Tongue (tissue), 2 donors: ENCODE measurements around the gene TUFM. TPM values are rescaled to one million over a fixed set of nuclear protein-coding genes. Genes with fewer than 3 reads are reported as not detected.
"Not testable (repeated sequence)": the region's sequence is repeated elsewhere in the genome, so short reads cannot be mapped to it uniquely, and the experiment has no call there.

Source experiments
- DNase-seq: peaks from one replicate; pipeline ENCODE4 v3.0.0-alpha.2; 2015
- total RNA-seq: library from RNA; depleted of rRNA; stranded (reverse); fragments of >200 nt; gene quantifications from one replicate; pipeline ENCODE4 v1.2.3, GENCODE V29; 2014

Gene TUFM
- total RNA-seq, 1 donor from 2014 or later = 82.1 TPM

DNA sequence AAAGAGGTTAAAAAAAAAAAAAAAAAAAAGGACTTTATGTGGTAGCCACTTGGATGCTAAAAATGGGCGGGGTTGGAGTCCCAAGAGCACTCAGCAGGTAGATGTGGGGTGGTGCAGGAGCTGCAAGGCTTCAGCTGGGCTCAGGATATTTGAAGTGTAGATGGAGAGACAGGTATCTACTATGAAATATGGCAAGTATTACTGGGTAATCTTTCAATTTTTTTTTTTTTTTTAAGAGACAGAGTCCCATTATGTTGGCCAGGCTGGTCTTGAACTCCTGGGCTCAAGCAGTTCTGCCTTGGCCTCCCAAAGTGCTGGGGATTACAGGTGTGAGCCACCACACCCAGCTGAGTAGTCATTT is 7.6 kb downstream of the TUFM start:
- DNase-seq = no peak

DNA sequence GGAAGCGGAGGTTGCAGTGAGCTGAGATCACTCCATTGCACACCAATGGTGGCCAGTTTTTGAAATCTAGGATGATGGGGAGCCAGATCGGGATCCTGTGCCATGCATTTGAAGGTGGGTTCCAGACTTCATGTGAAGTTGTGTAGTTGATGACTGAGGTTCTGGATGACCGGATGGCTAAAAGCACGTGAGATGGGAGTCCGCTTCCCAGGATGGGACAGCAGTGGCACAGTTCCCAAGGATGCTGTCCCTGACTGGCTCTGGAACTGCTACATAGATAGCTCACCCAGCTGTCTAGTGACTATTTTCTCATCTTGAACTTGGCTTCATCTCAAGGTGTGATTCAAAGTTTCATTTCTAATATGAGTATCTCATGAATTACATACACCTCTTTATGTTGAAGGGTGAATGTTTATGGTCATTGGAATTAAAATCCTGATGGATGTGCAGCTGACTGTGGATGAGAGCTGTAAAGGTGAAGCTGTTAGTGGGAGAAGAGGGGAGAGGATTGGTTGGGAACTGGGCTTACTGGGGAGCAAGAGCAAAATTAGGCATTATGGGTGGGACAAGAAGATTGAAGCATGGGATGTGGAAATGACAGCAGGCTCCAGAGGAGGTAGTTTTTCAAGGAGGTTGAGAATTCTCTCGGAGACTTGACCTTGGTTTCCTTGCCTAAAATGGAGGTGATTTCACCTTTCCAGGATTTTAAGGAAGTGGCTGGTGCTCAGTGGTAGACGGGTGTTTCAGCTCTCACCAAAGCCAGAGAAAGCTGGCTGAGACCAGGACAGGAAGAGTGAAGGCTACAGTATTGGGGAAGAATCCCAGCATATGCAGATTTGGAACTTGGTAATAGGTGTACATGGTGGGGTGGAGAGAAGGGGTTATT is 8.2 kb downstream of the TUFM start:
- no peak for DNase-seq

DNA sequence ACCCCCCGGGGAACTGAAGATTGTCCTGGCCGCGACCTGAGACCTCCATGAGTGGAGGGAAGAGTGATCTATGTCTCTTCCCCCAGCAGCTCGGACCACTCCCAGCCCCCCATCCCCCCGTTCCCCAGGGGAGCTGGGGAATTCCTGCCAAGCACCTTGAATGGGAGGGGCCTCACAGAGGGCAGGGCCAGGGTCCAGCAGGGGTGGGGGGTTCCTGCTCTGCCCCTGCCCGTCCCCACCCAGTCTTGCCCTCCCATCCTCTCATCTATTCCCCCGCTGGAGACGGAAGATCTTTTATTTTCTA is 9.4 kb downstream of the TUFM start:
- no peak for DNase-seq

DNA sequence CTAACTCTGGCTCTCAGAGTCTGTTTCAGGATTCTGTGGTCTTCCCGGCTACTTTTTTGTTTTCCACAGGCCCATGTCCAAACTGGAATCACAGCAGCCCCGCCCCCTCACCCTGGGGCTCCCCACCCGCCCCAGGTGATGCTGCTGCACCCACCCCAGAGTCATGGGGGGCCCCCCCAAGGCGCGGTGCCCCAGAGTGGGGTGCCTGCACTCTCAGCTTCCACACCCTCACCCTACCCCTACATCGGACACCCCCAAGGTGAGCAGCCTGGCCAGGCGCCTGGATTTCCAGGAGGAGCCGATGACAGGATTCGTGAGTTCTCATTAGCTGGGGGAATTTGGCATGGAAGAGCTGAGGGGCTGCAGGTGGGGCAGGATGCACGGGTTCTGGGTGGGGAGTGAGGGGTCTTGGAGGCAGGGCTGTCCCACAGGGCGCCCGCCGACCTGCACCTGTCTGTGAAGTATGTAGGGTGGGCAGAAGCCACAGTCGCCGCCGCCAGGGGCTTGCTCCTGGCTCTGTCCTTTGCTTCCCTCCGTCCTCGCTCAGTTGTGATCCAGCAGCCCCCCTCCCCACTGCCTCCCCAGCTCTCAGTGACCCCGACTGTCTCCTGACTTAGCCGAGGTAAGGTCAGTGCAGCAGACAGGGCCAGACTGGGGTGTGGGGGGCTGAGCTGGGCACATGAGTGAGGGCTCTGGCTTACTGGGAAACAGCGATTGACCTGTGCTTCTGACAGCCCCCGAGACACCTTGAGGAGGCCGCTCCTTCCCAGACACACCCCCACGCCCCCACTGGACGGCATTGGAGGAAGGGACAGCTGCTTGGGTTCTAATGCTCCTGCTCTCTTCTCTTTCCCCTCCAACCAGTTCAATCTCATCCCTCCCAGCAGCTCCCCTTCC is 10.0 kb downstream of the TUFM start:
- no peak for DNase-seq

DNA sequence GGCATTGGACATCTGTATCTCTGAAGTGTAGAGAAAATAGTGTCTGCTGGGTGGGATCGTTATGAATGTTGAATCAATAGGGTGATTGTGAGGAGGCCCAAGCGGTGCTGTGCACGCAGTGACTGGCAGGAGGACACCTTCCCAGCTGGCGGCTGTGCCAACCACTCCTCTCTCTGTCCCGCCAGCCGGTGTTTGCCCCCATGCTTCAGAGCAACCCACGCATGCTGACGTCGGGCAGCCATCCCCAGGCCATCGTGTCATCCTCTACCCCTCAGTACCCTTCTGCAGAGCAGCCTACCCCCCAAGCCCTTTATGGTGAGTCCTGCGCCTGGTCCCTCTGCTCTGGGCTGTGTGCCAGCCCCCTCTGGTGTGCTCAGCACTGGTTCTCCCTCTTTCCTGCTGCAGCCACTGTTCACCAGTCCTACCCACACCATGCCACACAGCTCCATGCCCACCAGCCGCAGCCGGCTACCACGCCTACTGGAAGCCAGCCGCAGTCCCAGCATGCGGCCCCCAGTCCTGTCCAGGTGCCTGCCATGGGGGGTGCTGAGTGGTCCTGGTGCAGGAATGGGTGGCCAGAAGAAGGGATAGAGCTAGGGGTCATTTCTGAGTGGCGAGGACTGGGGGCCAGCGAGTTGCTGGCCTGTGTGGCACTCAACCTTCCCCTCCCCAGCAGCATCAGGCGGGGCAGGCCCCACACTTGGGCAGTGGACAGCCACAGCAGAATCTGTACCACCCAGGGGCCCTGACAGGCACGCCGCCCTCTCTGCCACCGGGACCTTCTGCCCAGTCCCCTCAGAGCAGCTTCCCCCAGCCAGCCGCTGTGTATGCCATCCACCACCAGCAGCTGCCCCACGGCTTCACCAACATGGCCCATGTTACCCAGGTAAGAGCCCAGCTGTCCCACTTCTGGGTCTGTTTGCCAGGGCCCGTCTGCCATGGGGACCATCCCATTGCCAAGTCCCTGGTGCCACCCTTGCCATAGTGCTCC is 11.0 kb downstream of the TUFM start:
- DNase-seq = no peak

DNA sequence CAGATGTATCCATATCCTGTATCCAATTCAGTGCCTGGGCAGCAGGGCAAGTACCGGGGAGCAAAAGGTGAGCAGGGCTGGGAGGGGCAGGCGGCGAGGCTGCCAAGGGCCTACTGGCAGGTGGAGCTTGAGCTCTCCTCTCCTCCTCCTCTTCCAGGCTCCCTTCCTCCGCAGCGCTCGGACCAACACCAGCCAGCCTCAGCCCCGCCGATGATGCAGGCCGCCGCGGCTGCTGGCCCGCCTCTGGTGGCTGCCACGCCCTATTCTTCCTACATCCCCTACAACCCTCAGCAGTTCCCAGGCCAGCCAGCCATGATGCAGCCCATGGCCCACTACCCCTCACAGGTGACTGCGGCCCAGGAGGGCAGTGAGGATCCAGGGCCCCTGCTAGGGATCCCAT is 11.8 kb downstream of the TUFM start:
- DNase-seq = no peak

DNA sequence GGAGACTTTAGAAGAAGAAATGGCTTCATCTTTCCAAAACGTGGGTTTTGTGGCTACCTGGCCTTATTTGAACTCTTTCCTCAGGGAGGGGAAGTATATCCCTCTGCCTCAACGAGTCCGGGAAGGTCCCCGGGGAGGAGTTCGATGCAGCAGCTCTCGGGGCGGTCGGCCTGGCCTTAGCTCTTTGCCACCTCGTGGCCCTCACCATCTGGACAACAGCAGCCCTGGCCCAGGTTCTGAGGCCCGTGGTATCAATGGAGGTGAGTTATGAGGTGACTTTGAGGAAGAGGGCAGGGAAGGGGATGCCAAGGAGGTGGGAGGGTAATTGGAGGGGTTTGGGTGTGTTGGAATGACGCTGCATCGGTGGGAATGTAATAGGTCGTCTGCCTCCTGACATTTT is 15.6 kb downstream of the TUFM start:
- no peak for DNase-seq

DNA sequence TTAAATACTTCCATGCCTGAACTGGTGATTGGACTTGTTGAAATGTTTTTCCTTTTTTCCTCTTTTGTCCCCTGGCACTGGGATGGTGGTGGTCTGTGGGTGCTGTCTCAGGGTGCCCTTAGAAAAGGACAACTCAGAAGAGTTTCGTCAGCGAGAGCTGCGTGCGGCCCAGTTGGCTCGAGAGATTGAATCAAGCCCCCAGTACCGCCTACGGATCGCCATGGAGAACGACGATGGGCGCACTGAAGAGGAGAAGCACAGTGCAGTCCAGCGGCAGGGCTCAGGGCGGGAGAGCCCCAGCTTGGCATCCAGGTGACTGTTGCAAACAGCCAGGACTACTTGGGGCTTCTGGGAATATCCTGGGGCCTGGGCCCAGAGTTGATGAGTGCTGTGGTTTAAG is 16.4 kb downstream of the TUFM start:
- DNase-seq = no peak

DNA sequence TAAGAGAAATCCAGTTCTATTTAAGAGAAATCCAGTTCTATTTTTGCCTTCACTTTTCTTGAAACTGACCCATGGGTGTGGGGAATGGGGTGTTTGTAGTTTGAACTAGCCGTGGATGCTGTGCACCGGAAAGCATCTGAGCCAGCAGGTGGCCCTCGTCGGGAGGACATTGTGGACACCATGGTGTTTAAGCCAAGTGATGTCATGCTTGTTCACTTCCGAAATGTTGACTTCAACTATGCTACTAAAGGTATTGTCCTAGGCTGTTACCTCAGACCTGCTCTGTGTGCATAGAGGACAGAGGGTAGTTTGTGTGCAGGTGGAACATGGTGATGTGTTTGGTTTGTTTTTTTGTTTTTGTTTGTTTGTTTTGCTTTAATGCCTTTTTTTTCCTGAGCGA is 20.0 kb downstream of the TUFM start:
- no peak for DNase-seq

DNA sequence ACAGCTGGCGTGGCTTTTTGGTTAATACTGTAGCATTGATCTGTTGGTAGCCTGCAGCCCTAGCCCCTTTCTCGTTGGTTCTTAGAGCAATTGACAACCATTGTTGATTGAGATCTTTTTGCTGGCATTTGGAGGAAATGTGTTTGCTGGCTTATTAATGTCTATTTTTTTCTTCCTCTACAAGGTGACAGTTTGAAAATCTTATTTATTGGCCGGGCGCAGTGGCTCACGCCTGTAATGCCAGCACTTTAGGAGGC is 21.5 kb downstream of the TUFM start:
- no peak for DNase-seq

DNA sequence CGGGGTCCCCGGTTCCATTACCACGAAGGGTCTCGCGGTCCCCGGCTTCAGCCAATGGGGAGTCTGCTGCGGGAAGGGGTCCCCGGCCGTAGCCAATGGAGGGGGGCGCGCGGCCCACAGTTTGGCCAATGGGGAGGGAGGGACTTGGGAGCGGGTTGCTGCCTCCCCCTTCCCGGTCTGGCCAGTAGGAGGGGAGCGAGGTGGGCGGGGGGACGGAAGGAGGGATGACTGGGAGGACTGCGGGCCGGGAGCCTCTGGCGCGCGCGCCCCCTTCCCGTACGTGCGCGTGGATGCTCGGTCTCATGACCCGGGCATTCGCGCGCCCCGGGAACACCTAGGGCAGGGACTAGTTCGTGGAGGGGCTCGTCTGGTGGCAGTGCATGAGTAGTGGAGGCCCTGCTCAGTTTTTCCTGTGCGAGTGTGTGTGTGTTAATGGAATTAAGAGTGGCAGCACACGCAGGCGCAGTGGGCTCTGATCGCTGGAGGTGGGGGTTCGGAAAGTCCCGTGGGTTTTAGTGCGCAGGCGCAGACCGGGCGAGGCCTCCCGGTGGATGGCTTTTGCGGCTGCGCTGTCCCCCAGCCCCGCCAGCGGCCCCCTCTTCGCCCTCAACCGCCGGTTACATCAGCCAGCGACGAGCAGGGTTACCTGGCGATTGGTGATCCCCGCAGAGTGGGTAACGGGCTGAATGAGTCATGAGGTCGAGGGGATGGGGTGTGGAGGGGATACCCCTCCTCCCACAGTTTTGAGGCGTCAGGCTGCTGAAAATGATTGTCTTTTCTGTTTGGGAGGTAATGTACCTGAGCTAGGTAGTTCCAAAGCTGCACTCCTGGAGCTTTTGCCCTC is 22.1 kb downstream of the TUFM start:
- peak; percentile 99 for DNase-seq

DNA sequence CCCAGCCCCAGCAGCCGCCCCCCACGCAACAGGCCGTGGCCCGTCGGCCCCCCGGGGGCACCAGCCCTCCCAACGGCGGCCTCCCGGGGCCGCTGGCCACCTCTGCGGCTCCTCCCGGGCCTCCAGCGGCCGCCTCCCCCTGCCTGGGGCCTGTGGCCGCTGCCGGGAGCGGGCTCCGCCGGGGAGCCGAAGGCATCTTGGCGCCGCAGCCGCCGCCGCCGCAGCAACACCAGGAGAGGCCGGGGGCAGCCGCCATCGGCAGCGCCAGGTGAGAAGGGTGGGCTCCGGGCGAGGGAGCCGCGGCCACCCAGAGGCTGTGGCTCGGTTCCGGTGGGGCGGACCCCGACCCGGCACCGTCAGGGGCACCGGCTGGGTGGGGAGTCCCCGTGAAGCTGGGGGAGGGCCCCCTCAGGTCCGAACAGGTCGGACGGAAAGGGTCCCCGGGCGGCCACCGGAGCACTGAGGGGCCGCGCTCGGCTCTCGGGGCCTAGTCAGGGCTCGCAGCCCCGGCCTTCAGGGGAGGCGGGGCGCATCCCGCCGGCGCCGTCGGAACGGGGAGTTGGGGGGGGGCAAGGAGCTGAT is 22.8 kb downstream of the TUFM start:
- DNase-seq = peak; percentile 18

DNA sequence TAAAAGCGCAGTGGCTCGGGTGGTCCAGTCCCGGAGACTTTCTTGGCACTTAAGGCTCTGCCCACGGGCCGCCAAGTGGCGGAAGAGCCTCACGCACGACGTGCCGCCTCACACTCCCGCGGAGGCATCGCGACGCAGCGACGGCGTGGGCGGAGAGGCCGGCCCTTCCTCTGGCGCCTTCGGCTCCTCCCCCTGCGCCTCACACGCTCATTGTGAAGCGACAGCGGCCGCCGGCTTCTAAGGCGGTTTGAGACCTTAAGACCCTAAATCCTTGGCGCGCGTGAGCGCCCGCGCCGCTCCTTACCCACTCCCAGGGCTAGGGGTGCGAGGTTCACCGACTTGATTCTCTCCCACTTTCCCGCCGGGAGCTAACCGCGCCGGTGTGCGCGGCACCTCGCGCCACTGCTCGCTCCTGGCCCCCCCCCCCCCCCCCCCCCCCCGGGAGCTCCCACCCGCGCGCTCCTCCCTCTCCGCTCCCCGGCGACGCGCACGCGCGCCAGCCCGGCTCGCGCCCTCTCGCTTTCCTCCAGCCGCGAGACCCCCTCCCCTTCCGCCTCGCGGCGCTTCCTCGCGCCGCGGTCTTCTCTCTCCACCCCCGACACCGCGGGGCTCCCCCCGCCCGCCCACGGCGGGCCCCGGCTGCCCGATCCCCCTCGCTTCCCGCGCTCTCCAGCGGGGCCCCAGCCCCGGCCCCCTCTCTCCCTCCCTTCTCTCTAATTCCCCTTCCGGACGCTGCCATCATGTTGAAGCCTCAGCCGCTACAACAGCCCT is 23.4 kb downstream of the TUFM start, which contains the start of gene ATXN2L:
Gene ATXN2L, plus strand, starts transcription at position 480 of the 771 bp plus-strand sequence. Its CDS starts 261 bp downstream, at position 741.
- peak; percentile 98 for DNase-seq

DNA sequence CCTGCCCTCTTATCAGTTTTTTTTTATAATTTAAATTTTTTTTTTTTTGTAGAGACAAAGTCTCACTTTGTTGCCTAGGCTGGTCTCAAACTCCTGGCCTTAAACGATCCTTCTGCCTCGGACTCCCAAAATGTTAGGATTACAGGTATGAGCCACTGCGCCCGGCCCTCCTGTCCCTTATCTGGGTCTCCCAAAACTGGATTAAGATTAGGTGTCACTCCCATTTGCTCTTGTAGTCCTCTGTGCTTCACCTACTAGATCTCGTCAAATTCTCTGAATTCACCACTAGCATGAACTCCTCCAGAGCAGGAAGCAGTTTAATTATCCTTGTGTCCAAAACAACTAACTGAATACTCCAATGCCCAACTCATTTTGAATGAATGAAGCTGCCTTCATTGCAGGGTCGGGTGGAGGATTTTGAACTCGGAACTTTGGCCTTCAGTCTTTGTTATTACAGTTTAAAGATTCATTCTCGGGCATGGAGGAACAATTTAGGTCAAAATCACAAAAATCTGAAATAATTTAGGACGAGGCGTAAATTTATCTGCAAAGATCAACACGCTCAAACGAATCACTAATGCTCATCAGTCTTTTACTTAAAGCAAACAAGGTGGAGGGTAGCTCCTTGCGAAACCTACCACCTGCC is 24.2 kb downstream of the TUFM start:
- DNase-seq = no peak

DNA sequence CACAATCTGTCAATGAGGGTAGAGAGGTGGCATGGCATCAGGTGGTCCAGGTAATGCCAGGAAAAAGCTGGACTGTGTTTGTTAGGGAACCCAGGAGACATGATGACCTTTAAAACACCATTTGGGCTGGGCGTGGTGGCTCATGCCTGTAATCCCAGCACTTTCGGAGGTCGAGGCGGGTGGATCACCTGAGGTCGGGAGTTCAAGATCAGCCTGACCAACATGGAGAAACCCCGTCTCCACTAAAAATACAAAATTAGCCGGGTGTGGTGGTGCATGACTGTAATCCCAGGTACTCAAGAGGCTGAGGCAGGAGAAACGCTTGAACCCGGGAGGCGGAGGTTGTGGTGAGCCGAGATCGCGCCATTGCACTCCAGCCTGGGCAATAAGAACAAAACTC is 25.6 kb downstream of the TUFM start:
- DNase-seq = not testable (repeated sequence)

DNA sequence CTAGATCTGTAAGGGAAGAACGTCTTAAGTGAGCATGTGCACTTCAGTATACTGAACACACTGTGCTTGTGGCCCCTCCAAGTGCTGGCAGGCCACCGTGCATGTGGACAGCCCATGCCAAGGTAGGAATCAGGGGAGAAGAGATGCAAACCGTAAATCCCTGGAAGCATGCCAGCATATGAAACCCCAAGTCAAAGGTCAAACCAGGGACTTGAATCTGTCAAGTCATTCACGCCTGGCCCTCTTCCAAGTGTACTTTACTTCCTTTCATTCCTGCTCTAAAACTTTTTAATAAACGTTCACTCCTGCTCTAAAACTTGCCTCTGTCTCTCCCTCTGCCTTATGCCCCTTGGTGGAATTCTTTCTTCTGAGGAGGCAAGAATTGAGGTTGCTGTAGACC is 26.1 kb downstream of the TUFM start:
- DNase-seq = no peak

DNA sequence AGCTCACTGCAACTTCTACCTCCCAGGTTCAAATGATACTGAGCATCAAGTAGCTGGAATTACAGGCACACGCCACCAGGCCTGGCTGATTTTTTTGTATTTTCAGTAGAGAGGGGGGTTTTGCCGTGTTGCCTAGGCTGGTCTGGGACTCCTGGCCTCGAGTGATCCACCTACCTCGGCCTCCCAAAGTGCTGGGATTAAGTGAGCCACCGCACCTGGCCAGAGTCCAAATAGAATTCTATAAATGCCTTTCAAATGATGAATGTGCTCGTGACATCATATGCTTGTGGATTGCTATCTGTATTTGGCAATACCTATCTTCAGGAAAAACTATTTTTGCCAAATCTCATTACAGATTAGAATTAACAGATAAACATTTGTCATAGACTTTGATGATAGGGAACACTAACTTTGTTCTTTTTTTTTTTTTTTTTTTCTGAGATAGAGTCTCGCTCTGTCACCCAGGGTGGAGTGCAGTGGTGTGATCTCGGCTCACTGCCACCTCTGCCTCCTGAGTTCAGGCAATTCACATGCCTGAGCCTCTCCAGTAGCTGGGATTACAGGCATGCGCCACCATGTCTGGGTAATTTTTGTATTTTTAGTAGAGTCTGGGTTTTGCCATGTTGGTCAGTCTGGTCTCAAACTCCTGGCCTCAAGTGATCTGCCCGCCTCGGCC is 38.6 kb downstream of the TUFM start:
- DNase-seq = not testable (repeated sequence)

DNA sequence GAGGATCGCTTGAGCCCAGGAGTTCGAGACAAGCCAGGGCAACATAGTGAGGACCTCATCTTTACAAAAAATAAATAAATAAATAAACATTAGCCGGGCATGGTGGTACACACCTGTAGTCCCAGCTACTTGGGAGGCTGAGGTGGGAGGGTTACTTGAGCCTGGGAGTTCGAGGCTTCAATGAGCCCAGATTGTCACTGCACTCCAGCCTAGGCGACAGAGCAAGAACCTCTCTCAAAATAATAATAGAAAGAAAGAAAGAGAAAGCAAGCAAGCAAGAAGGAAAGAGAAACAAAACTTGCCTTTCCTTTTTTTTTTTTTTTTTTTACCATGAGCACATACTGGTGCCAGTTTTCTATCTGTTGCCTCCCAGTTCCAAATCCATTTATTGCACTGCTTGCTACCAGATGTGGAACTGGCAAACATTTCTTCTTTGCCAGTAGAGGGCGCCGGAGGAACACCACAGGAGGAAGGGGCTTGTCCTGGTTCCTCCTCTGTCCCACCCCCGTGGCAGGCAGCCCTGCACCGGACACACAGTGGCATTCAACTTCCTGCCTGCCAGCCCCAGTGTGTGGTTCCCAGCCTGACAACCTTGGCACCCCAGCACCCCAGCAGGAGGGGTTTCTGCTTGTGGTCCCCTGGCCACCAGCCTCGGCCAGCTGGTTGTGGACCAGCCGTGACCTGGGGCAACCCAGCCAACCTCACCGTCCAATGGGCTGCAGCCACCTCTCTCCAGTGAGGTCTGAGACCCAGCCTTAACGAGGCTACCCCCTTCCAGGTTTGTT is 43.7 kb downstream of the TUFM start:
- not testable (repeated sequence) for DNase-seq
